T-helper 17 cell (primary cell): ENCODE measurements around the gene CLMP. TPM values are rescaled to one million over a fixed set of nuclear protein-coding genes. Genes with fewer than 3 reads are reported as not detected.
"Not testable (repeated sequence)": the region's sequence is repeated elsewhere in the genome, so short reads cannot be mapped to it uniquely, and the experiment has no call there.

ENCODE experiments used
- ATAC-seq: fragments of 150-1000 bp; cut with Tn5 transposase; 2 replicates; pipeline ENCODE4 v1.10.0; 2021; ENCODE audit warnings: mild to moderate bottlenecking, moderate library complexity
- DNase-seq, 3 donors: peaks; one replicate each; pipeline versions ENCODE4 v3.0.0 to v3.0.0-alpha.2; 2020 to 2021
- H3K9me3 ChIP-seq: one replicate; pipeline ENCODE4 v1.7.0; 2013; ENCODE audit warnings: low read length, mild to moderate bottlenecking; ENCODE audit not compliant: control insufficient read depth, poor library complexity, severe bottlenecking
- H3K27ac Mint-ChIP-seq: one replicate; pipeline ENCODE4 v1.8.0; 2022; ENCODE audit warnings: mild to moderate bottlenecking, moderate library complexity, mixed read lengths
- H3K27me3 Mint-ChIP-seq: one replicate; pipeline ENCODE4 v1.8.0; 2022; ENCODE audit warnings: mixed read lengths
- H3K36me3 Mint-ChIP-seq: one replicate; pipeline ENCODE4 v1.8.0; 2022; ENCODE audit warnings: low read depth, mixed read lengths
- H3K4me1 Mint-ChIP-seq: one replicate; pipeline ENCODE4 v1.8.0; 2022; ENCODE audit warnings: mild to moderate bottlenecking, mixed read lengths
- H3K4me3 Mint-ChIP-seq: one replicate; pipeline ENCODE4 v1.8.0; 2022; ENCODE audit warnings: mild to moderate bottlenecking, moderate library complexity, mixed read lengths
- total RNA-seq, 4 donors: library from RNA in 2 of 4; stranded (reverse) in 2 of 4; gene quantifications; one replicate each; pipeline ENCODE4 v1.2.3 and lab custom pipeline; 2022 to 2026

CLMP gene
- total RNA-seq, 2 donors from 2014 or later: 0.26 to 0.67 TPM

GRCh38 chr11:123062158-123062891, 132.7 kb downstream of the CLMP start:
- peaks cover 56% of the 10 kb centered on the region for H3K4me1 Mint-ChIP-seq
- peak overlapping the region; percentile 100 for H3K27ac Mint-ChIP-seq
- peaks cover 24% of the 10 kb centered on the region for H3K36me3 Mint-ChIP-seq
- peak; percentile 88 for ATAC-seq
- no peaks in the 10 kb centered on the region for H3K9me3 ChIP-seq
- no peaks in the 10 kb centered on the region for H3K27me3 Mint-ChIP-seq
- peak overlapping the region; percentile 99 for H3K4me3 Mint-ChIP-seq
- peak; percentile 97 to 99 (median 98) for DNase-seq

- peak within 1 kb of the TSS; percentile 100 for H3K27ac Mint-ChIP-seq
- H3K9me3 ChIP-seq: no peaks in the 10 kb centered on the region
- ATAC-seq (no peak), DNase-seq (peak; percentile 20 to 39 (median 36))
- H3K36me3 Mint-ChIP-seq: peaks cover 28% of the 10 kb centered on the region
- H3K27me3 Mint-ChIP-seq: no peaks in the 10 kb centered on the region
- peaks cover 62% of the 10 kb centered on the region for H3K4me1 Mint-ChIP-seq
- peak within 1 kb of the TSS; percentile 99 for H3K4me3 Mint-ChIP-seq
Measured at GRCh38 chr11:123061403-123062157, 133.5 kb downstream of the CLMP start, which contains the start of gene HSPA8. Gene HSPA8, minus strand, starts transcription at chr11:123062136. Its CDS starts 812 bp downstream, at chr11:123061324.

GRCh38 chr11:123060277-123061000, 134.6 kb downstream of the CLMP start:
- no peaks in the 10 kb centered on the region for H3K9me3 ChIP-seq
- peaks cover 67% of the 10 kb centered on the region for H3K4me1 Mint-ChIP-seq
- H3K36me3 Mint-ChIP-seq: peaks cover 28% of the 10 kb centered on the region
- ATAC-seq (no peak), DNase-seq (no peak)
- peak overlapping the region; percentile 99 for H3K4me3 Mint-ChIP-seq
- no peaks in the 10 kb centered on the region for H3K27me3 Mint-ChIP-seq
- H3K27ac Mint-ChIP-seq: peak overlapping the region; percentile 100

- not testable (repeated sequence) for H3K9me3 ChIP-seq, H3K27me3 Mint-ChIP-seq, DNase-seq, ATAC-seq
- H3K4me3 Mint-ChIP-seq: peak overlapping the region; percentile 99
- H3K27ac Mint-ChIP-seq: peak overlapping the region; percentile 100
- H3K4me1 Mint-ChIP-seq: peaks cover 65% of the 10 kb centered on the region
- H3K36me3 Mint-ChIP-seq: peaks cover 28% of the 10 kb centered on the region
Measured at GRCh38 chr11:123059041-123059920, 135.8 kb downstream of the CLMP start.

- DNase-seq (peak in 1 of 3 donors; percentile 27), ATAC-seq (no peak)
- Mint-ChIP-seq H3K36me3 (peaks cover 28% of the 10 kb centered on the region), H3K27ac (peak overlapping the region; percentile 100), H3K4me3 (peak overlapping the region; percentile 99), H3K27me3 (no peaks in the 10 kb centered on the region), H3K4me1 (peaks cover 63% of the 10 kb centered on the region)
- no peaks in the 10 kb centered on the region for H3K9me3 ChIP-seq
Measured at GRCh38 chr11:123057661-123058305, 137.3 kb downstream of the CLMP start.

GRCh38 chr11:123056835-123057491, 138.1 kb downstream of the CLMP start:
- no peaks in the 10 kb centered on the region for H3K27me3 Mint-ChIP-seq
- H3K4me3 Mint-ChIP-seq: peak overlapping the region; percentile 99
- H3K9me3 ChIP-seq: no peaks in the 10 kb centered on the region
- DNase-seq (no peak), ATAC-seq (no peak)
- peaks cover 27% of the 10 kb centered on the region for H3K36me3 Mint-ChIP-seq
- H3K27ac Mint-ChIP-seq: peak overlapping the region; percentile 100
- H3K4me1 Mint-ChIP-seq: peaks cover 62% of the 10 kb centered on the region

GRCh38 chr11:123055191-123055901, 139.7 kb downstream of the CLMP start:
- H3K4me1 Mint-ChIP-seq: peaks cover 53% of the 10 kb centered on the region
- H3K36me3 Mint-ChIP-seq: peaks cover 16% of the 10 kb centered on the region
- ATAC-seq (peak; percentile 4), DNase-seq (no peak)
- H3K9me3 ChIP-seq: no peaks in the 10 kb centered on the region
- peak overlapping the region; percentile 100 for H3K27ac Mint-ChIP-seq
- no peaks in the 10 kb centered on the region for H3K27me3 Mint-ChIP-seq
- H3K4me3 Mint-ChIP-seq: peak overlapping the region; percentile 99

DNA sequence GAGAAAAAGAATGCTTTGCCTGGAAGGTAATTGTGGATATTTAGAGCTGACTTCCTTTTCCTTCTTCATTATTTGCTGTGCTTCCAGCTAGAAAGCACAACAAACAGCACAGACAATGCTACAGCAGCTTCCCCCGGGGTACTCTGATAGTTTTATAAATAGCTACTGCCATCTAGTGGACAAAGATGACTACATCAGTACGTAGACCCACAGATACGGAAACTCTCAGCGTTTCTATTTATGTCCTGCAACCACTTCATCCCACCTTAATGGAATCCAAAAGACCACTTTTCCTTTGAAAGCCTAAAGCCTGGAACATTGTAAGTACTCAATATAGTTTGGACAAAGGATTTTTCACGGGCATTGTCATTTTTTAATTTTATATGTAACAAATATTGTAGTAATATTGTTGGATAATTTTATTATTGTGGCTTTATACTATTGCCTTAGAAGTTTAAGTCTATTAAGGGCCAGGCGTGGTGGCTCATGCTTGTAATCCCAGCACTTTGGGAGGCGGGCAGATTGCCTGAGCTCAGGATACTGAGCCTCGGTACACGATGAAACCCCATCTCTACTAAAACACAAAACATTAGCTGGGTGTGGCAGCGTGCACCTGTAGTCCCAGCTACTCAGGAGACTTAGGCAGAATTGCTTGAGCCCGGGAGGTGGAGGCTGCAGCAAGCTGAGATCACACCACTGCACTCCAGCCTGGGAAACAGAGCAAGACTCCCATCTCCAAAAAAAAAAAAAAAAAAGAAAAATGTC, 140.6 kb downstream of the CLMP start:
- DNase-seq (no peak), ATAC-seq (peak; percentile 79)
- H3K9me3 ChIP-seq: no peaks in the 10 kb centered on the region
- H3K36me3 Mint-ChIP-seq: peaks cover 14% of the 10 kb centered on the region
- H3K4me3 Mint-ChIP-seq: peak overlapping the region; percentile 19
- peaks cover 47% of the 10 kb centered on the region for H3K4me1 Mint-ChIP-seq
- H3K27ac Mint-ChIP-seq: peak overlapping the region; percentile 61
- H3K27me3 Mint-ChIP-seq: no peaks in the 10 kb centered on the region

GRCh38 chr11:123052901-123053721, 141.9 kb downstream of the CLMP start:
- Mint-ChIP-seq H3K27ac (peak overlapping the region; percentile 61), H3K36me3 (peaks cover 4% of the 10 kb centered on the region)

DNA sequence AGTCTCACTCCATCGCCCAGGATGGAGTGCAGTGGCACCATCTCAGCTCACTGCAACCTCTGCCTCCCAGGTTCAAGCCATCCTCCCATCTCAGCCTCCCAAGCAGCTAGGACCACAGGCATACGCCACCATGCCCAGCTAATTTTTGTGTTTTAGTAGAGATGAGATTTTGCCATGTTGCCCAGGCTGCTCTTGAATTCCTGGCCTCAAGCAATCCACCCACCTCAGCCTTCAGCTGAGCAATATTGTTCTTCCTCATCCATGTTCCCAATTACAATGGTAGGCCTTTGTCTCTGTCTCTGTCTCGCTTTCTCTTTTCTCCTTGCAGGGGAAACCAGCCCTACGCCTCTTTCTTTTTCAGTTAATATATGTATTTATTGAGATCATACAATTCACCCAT, 143.4 kb downstream of the CLMP start:
- peaks cover 27% of the 10 kb centered on the region for H3K4me1 Mint-ChIP-seq
- H3K4me3 Mint-ChIP-seq: no peak overlapping the region
- H3K36me3 Mint-ChIP-seq: no peaks in the 10 kb centered on the region
- H3K27ac Mint-ChIP-seq: peak overlapping the region; percentile 27
- no peaks in the 10 kb centered on the region for H3K9me3 ChIP-seq
- ATAC-seq: no peak
- DNase-seq: no peak
- no peaks in the 10 kb centered on the region for H3K27me3 Mint-ChIP-seq

More at GRCh38 chr11:123052901-123053721, 141.9 kb downstream of the CLMP start:
- no peaks in the 10 kb centered on the region for H3K27me3 Mint-ChIP-seq
- ATAC-seq (no peak), DNase-seq (no peak)
- no peak overlapping the region for H3K4me3 Mint-ChIP-seq
- H3K9me3 ChIP-seq: no peaks in the 10 kb centered on the region
- H3K4me1 Mint-ChIP-seq: peaks cover 34% of the 10 kb centered on the region
